ENCODE results near the gene NT5C2. TPM values are rescaled to one million over a fixed set of nuclear protein-coding genes. Genes with fewer than 3 reads are reported as not detected.

The NT5C2 gene
- total and polyA plus RNA-seq, 9 donors = 84.1 to 179 (median 124) TPM

- H3K4me3 ChIP-seq (ENCODE audit: low read length) = no peak overlapping the region
- H3K27me3 ChIP-seq (ENCODE audit: control insufficient read depth, insufficient read depth, low read length) = no peaks in the 10 kb centered on the region
- H3K9me3 ChIP-seq (replicated peaks; ENCODE audit: control insufficient read depth, low read depth, low read length) = no peaks in the 10 kb centered on the region
- WGBS (ENCODE audit: insufficient coverage) = 96% methylated on average over 3 of the region's 4 CpGs
- no peak for DNase-seq
- no peaks in the 10 kb centered on the region for H3K4me1 ChIP-seq (ENCODE audit: control insufficient read depth, insufficient read depth, low read length)
- H3K36me3 ChIP-seq (ENCODE audit: control insufficient read depth, insufficient read depth, low read length) = peaks cover 35% of the 10 kb centered on the region
- no peak overlapping the region for H3K27ac ChIP-seq (ENCODE audit: low read length)
Observed at GRCh38 chr10:103080891-103081581, 112.0 kb downstream of the NT5C2 start.

DNA sequence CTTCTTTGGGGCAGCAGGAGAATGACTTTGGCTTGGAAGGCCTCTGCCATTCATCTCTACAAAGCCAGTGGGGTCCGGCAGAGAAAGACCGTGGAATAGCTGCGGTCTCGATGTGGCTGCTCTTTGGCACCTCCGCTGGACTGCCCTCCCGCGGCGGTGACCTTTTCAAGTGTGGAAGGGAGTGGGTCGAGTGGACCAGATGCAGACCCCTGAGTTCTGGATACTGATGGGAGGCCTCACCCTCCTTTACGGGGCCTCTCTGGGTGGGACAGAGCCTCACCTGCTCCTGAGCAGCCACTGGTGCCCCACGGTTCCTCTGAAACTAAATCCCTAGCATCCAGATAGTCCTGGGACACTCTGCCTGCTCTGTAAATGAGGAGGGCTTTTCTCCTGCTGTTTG, 113.1 kb downstream of the NT5C2 start:
- Histone ChIP-seq H3K9me3 (replicated peaks; ENCODE audit: control insufficient read depth, low read depth, low read length) (no peaks in the 10 kb centered on the region), H3K27me3 (ENCODE audit: control insufficient read depth, insufficient read depth, low read length) (no peaks in the 10 kb centered on the region), H3K4me1 (ENCODE audit: control insufficient read depth, insufficient read depth, low read length) (no peaks in the 10 kb centered on the region), H3K4me3 (ENCODE audit: low read length) (no peak overlapping the region), H3K27ac (ENCODE audit: low read length) (no peak overlapping the region), H3K36me3 (ENCODE audit: control insufficient read depth, insufficient read depth, low read length) (peaks cover 27% of the 10 kb centered on the region)
- 83% methylated on average over 10 of the region's 11 CpGs for WGBS (ENCODE audit: insufficient coverage)
- DNase-seq = no peak

- no peak for DNase-seq
- H3K4me1 ChIP-seq (ENCODE audit: control insufficient read depth, insufficient read depth, low read length) = no peaks in the 10 kb centered on the region
- no peaks in the 10 kb centered on the region for H3K27me3 ChIP-seq (ENCODE audit: control insufficient read depth, insufficient read depth, low read length)
- H3K27ac ChIP-seq (ENCODE audit: low read length) = no peak overlapping the region
- no peak overlapping the region for H3K4me3 ChIP-seq (ENCODE audit: low read length)
- no peaks in the 10 kb centered on the region for H3K9me3 ChIP-seq (replicated peaks; ENCODE audit: control insufficient read depth, low read depth, low read length)
- peaks cover 21% of the 10 kb centered on the region for H3K36me3 ChIP-seq (ENCODE audit: control insufficient read depth, insufficient read depth, low read length)
- WGBS (ENCODE audit: insufficient coverage) = 72% methylated on average over 2 of the region's 7 CpGs
Observed at GRCh38 chr10:103079100-103079499, 114.0 kb downstream of the NT5C2 start.

DNA sequence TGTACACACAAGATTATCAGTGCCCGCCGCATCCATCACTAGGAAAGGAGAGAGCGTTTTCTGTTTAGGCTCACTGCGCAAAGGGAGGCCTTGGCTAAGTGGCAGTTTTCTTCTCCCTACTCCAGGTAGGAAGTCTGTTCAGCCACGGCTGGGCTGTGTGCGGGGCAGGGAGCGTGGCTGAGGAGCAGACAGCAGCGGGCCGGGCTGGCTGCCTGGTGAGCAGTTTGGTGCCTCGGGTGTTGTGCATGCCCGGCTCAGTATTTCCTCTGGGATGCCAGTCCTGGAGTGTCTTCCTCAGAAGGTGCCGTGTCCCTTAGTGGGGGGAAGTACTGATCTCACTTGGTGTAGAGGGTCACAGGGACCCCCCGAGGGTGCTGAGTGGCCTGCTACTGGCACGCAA, 114.4 kb downstream of the NT5C2 start:
- Histone ChIP-seq H3K4me3 (ENCODE audit: low read length) (no peak overlapping the region), H3K27ac (ENCODE audit: low read length) (no peak overlapping the region), H3K36me3 (ENCODE audit: control insufficient read depth, insufficient read depth, low read length) (peaks cover 18% of the 10 kb centered on the region), H3K27me3 (ENCODE audit: control insufficient read depth, insufficient read depth, low read length) (no peaks in the 10 kb centered on the region), H3K4me1 (ENCODE audit: control insufficient read depth, insufficient read depth, low read length) (no peaks in the 10 kb centered on the region), H3K9me3 (replicated peaks; ENCODE audit: control insufficient read depth, low read depth, low read length) (no peaks in the 10 kb centered on the region)
- 89% methylated on average over 11 of the region's 14 CpGs for WGBS (ENCODE audit: insufficient coverage)
- no peak for DNase-seq

DNA sequence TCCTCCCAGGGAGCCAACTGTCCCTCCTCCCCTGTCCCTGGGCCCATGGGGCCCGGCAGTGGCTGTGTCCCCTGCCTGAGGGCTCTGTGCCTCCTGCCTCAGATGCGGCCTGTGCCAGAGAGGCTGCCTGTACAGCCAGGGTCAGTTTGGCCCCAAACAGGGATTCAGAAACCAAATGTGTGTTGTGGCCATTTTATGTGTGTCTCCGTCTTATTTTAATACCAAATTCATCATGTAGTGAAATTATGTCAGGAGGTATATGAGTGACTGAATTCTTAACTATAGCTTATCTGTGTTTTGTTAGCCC, 114.8 kb downstream of the NT5C2 start:
- Histone ChIP-seq H3K4me3 (ENCODE audit: low read length) (no peak overlapping the region), H3K27ac (ENCODE audit: low read length) (no peak overlapping the region), H3K36me3 (ENCODE audit: control insufficient read depth, insufficient read depth, low read length) (peaks cover 15% of the 10 kb centered on the region), H3K4me1 (ENCODE audit: control insufficient read depth, insufficient read depth, low read length) (no peaks in the 10 kb centered on the region), H3K27me3 (ENCODE audit: control insufficient read depth, insufficient read depth, low read length) (no peaks in the 10 kb centered on the region), H3K9me3 (replicated peaks; ENCODE audit: control insufficient read depth, low read depth, low read length) (no peaks in the 10 kb centered on the region)
- no peak for DNase-seq
- WGBS (ENCODE audit: insufficient coverage) = 70% methylated on average over 2 of the region's 3 CpGs

GRCh38 chr10:103077491-103078308, 115.4 kb downstream of the NT5C2 start:
- Histone ChIP-seq H3K27ac (ENCODE audit: low read length) (no peak overlapping the region), H3K27me3 (ENCODE audit: control insufficient read depth, insufficient read depth, low read length) (no peaks in the 10 kb centered on the region), H3K4me1 (ENCODE audit: control insufficient read depth, insufficient read depth, low read length) (no peaks in the 10 kb centered on the region), H3K36me3 (ENCODE audit: control insufficient read depth, insufficient read depth, low read length) (peaks cover 11% of the 10 kb centered on the region), H3K4me3 (ENCODE audit: low read length) (no peak overlapping the region), H3K9me3 (replicated peaks; ENCODE audit: control insufficient read depth, low read depth, low read length) (no peaks in the 10 kb centered on the region)
- DNase-seq = no peak
- WGBS (ENCODE audit: insufficient coverage) = 71% methylated on average over 15 of the region's 16 CpGs

DNA sequence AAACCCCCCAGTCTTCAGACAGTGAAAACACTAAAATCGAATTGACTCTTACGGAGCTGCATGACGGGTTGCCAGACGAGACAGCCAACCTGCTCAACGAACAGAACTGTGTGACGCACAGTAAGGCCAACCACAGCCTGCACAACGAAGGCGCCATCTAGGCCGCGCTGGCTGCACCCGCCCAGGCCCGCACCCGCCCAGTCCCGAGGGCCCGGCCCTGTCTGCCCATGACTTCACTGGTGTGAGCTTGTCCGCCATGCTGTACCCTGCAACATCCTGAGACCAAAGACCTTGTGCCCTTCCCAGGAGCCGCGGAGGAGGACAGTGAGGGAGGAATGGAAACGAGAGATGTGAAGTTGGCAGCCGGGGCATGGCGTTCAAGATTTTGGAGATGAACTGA, 116.1 kb downstream of the NT5C2 start:
- Histone ChIP-seq H3K9me3 (replicated peaks; ENCODE audit: control insufficient read depth, low read depth, low read length) (no peaks in the 10 kb centered on the region), H3K27me3 (ENCODE audit: control insufficient read depth, insufficient read depth, low read length) (no peaks in the 10 kb centered on the region), H3K27ac (ENCODE audit: low read length) (no peak overlapping the region), H3K36me3 (ENCODE audit: control insufficient read depth, insufficient read depth, low read length) (peaks cover 6% of the 10 kb centered on the region), H3K4me1 (ENCODE audit: control insufficient read depth, insufficient read depth, low read length) (no peaks in the 10 kb centered on the region), H3K4me3 (ENCODE audit: low read length) (no peak overlapping the region)
- 94% methylated on average over 15 of the region's 21 CpGs for WGBS (ENCODE audit: insufficient coverage)
- no peak for DNase-seq

- no peak for DNase-seq
- H3K4me3 ChIP-seq (ENCODE audit: low read length) = no peak overlapping the region
- WGBS (ENCODE audit: insufficient coverage) = no CpG with 5 or more reads among the region's 8 CpGs
- no peak overlapping the region for H3K27ac ChIP-seq (ENCODE audit: low read length)
- peaks cover 6% of the 10 kb centered on the region for H3K36me3 ChIP-seq (ENCODE audit: control insufficient read depth, insufficient read depth, low read length)
- no peaks in the 10 kb centered on the region for H3K27me3 ChIP-seq (ENCODE audit: control insufficient read depth, insufficient read depth, low read length)
- H3K4me1 ChIP-seq (ENCODE audit: control insufficient read depth, insufficient read depth, low read length) = no peaks in the 10 kb centered on the region
- H3K9me3 ChIP-seq (replicated peaks; ENCODE audit: control insufficient read depth, low read depth, low read length) = no peaks in the 10 kb centered on the region
Observed at GRCh38 chr10:103072891-103073290, 120.2 kb downstream of the NT5C2 start.

DNA sequence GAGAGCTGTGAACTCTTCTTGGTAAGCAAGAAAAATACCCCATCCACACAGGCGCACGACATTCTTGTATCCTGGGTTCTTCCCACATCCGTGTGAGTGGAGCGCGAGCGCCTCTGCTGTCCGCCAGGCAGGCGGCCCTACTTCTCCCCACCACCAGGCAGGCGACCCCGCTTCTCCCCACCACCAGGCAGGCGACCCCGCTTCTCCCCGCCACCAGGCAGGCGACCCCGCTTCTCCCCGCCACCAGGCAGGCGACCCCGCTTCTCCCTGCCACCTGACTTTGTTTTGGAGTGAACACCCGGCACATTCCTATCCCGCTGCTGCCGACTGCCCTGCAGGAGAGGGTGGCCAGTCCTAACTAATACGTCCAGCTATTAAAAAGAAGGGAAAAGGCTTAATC, 120.8 kb downstream of the NT5C2 start:
- Histone ChIP-seq H3K9me3 (replicated peaks; ENCODE audit: control insufficient read depth, low read depth, low read length) (no peaks in the 10 kb centered on the region), H3K36me3 (ENCODE audit: control insufficient read depth, insufficient read depth, low read length) (peaks cover 5% of the 10 kb centered on the region), H3K4me1 (ENCODE audit: control insufficient read depth, insufficient read depth, low read length) (no peaks in the 10 kb centered on the region), H3K27me3 (ENCODE audit: control insufficient read depth, insufficient read depth, low read length) (no peaks in the 10 kb centered on the region), H3K27ac (ENCODE audit: low read length) (no peak overlapping the region), H3K4me3 (ENCODE audit: low read length) (no peak overlapping the region)
- 90% methylated on average over 18 of the region's 22 CpGs for WGBS (ENCODE audit: insufficient coverage)
- DNase-seq = no peak

DNA sequence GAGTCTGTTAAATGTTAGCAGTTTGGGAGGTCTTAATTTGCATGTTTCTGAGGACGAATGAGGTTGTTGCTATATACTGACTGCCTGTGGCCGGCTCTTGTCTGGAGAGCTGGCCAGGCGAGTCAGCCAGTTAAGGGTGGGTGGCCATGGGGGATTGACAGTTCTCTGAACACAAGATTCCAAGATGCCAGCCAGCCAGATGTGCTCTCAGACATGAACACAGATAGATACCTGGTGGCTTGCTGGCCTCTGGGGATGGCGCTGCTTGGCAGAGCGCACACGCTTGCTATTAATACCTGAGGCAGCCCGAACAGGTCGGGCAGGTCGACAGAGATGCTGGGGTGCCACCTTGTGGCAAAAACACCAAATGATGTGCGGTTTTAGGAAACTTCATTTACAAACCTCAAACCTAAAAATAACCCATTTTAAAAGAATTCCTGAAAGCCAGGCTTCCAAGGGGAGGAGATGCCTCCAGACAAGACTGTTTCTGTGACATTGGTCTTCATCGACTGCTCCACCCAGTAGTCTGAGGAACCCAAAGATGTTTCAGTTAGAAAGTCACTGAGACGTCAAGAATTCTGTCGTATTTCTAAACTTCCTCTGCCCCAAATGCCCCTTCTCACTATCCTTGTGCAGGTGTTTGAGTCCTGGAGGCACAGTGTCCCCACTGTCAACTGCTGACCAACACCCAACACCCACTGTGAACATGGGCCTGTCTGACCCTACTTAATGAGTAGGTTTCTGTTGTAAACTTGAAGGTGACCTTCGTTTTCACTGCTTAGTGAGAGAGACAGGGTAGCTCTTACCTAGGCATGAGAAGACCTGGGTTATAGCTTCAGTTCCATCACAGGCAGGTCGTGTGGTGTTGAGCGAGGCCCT, 123.4 kb downstream of the NT5C2 start:
- DNase-seq = peak; percentile 49
- H3K4me1 ChIP-seq (ENCODE audit: control insufficient read depth, insufficient read depth, low read length) = no peaks in the 10 kb centered on the region
- H3K27ac ChIP-seq (ENCODE audit: low read length) = no peak overlapping the region
- H3K36me3 ChIP-seq (ENCODE audit: control insufficient read depth, insufficient read depth, low read length) = no peaks in the 10 kb centered on the region
- WGBS (ENCODE audit: insufficient coverage) = 42% methylated on average over 12 of the region's 16 CpGs
- H3K27me3 ChIP-seq (ENCODE audit: control insufficient read depth, insufficient read depth, low read length) = no peaks in the 10 kb centered on the region
- no peaks in the 10 kb centered on the region for H3K9me3 ChIP-seq (replicated peaks; ENCODE audit: control insufficient read depth, low read depth, low read length)
- H3K4me3 ChIP-seq (ENCODE audit: low read length) = no peak overlapping the region
